Measurements from ENCODE around the gene USP24.
"Not testable (repeated sequence)": the region's sequence is repeated elsewhere in the genome, so short reads cannot be mapped to it uniquely, and the experiment has no call there.

Gene USP24

GRCh38 chr1:55195521-55196233, 19.5 kb downstream of the USP24 start:
- no peak for DNase-seq

DNA sequence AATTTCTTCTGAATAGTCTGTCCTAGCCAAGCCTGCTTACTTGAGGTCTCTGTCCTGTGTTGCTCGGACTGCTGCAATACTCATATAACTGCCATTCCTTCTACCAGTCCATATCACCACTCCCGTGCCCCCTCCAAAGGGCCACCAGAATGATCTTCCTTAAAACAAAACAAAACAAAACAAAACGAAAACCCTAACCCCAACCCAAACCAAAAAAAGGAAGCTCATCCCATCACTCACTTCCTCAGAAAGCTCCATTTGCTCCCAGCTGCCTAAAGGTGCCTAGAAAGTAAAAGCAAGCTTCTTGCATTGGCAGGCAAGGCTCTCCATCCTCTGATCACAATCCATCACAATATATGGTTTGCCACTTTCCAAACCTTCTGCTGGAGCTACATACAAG, 20.3 kb downstream of the USP24 start:
- no peak for DNase-seq

DNA sequence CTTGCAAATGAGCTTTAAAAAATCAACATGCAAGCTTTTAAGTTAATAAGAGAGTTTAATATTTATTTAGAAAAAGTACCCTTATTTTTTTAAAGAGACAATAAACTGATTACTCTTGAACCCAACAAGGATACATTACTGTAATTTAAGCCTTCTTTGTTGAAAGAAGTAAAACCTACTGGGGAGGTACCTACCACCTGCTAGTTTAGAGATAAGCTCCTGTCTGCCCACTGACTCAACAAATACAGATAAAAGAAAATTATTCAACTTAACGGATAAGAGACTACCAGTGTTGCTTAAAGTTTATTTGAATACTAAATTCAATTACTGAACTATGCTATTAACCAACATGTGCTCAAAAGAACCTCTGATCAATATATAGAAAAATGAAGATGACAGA, 23.1 kb downstream of the USP24 start:
- no peak for DNase-seq

GRCh38 chr1:55191219-55191952, 23.8 kb downstream of the USP24 start:
- DNase-seq, result not testable (repeated sequence)

- DNase-seq, result no peak
Measured at GRCh38 chr1:55190109-55190508, 25.1 kb downstream of the USP24 start.

- no peak for DNase-seq
Measured at GRCh38 chr1:55188909-55189308, 26.3 kb downstream of the USP24 start.

DNA sequence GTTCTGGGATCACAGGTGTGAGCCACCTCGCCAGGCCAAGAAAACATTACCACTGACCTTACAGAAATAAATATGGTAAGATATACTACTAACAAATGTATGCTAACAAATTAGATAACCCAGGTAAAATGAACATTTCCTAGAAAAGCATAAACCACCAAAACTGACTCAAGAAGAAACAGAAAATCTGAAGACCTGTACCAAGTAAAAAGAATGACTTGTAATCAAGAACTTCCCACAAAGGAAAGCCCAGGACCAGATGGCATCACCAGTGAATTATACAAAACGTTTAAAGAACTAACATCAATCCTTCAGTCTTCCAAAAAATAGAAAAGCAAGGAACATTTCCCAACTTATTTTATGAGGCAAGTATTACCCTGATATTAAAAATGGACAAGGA, 29.3 kb downstream of the USP24 start:
- DNase-seq, result no peak

GRCh38 chr1:55184859-55185258, 30.3 kb downstream of the USP24 start:
- no peak for DNase-seq

- DNase-seq, result no peak
Measured at GRCh38 chr1:55181666-55182065, 33.5 kb downstream of the USP24 start.

DNA sequence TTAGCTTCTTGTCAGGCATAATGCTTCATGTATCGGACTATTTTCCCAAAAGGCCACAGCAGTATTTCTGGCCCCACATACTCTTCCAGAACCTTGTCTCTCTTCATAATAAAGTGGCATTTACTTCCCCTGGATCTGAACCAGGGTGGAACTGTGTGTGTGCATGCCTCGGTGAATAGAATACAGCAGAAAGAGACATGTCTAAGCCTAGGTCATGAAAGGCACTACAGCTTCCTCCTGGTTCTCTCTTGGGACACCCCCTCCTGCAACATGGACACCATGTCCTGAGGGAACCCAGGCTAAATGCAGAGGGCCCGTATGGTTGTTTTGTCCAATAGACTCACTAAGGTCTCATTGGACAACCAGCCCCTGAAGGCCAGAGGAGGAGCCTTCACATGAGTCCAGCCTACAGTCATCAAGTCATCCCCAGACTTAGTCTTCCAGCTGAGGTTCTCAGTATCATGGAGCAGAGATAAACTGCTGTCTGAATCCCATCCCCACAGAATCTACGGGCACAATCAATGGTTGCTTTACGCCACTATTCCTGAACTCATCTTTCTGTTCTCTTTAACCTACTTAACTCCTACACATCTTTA, 35.0 kb downstream of the USP24 start:
- DNase-seq, result no peak

DNA sequence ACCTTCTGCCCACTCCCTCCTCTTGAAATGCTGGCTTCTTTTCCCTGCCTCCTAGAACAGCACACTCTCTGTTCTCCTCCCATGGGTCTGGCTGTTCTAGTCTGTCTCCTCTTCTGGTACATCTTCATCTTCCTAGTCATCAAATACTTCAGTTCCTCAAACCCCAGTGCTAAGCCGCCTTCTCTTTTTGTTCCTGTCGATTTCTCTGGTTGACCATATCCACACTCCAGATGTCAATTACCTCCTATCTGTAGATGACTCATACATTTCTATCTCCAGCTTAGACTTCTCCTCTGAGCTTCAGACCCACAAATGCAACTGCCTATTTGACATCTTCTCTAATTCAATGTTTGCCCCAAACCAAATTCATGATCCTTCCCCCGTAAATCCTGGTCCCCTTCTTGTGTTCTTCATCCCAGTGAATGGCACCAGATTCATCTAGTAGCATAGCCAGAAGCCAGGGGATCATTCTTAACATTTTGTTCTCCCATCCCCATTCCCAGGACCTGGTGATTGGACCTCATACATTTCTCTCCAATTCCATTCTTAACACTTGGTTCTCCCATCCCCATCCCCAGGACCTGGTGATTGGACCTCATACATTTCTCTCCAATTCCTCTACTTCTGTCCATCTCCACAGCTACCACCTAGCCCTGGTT, 35.9 kb downstream of the USP24 start:
- no peak for DNase-seq

DNA sequence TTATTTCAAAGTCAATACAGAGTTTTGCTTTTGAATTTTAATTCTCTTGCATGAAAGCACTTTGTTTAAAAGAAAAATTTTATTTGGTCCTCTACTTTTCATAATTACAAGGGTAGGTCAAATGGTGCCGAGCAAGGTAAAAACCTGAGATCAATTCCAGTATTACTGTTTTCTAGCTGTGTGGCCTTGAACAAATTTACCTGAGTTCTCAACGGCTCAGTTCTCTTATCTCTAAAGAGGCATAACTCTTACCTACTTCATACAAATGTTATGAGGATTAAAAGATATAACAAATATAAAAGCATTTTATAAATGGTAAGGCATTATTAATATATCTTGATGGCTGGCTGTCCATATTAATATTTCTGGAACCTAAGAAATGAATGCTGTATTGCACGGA, 42.5 kb downstream of the USP24 start:
- no peak for DNase-seq

DNA sequence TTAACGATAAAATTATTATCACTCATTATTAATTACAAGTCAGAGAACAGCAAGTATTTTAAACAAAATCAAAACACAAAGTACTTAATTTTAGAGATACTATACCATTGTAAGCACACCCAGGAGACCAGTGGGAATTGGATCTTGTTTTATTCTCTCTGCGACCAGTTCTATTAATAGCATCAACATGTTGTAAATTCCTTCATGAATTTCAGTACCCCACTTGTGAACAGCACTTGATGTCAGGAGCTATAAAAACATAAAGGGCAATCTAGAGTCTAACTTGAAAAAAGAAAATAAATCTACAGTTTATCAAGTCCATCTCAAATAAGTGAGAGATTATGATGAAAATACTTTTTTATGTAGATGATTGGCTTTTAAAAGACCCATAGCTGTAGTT, 42.9 kb downstream of the USP24 start:
- no peak for DNase-seq

GRCh38 chr1:55171694-55172093, 43.5 kb downstream of the USP24 start:
- DNase-seq, result no peak

GRCh38 chr1:55170426-55170825, 44.7 kb downstream of the USP24 start:
- no peak for DNase-seq

GRCh38 chr1:55169126-55169525, 46.0 kb downstream of the USP24 start:
- DNase-seq, result no peak

DNA sequence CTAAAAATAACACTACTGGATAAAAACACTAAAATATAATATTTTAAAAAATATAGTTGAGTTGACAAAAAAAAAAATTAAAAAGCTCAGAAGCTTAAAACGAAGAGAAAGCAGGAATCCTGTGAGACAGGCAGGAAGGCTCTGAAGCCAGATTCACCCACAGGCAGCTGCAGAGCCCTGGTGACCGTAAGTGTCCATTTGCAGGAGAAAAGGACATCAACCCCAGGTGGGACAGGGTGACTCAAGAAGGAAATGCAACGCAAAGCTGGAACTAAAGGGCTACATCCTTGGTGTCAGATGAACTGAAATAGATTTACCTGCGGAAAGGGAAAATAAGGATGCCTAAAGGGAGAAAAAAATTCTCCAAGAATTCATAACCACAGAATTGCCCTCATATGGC, 46.8 kb downstream of the USP24 start:
- DNase-seq, result no peak

GRCh38 chr1:55167224-55167871, 47.8 kb downstream of the USP24 start:
- DNase-seq, result no peak

GRCh38 chr1:55164906-55165305, 50.3 kb downstream of the USP24 start:
- no peak for DNase-seq

- no peak for DNase-seq
Measured at GRCh38 chr1:55159571-55159970, 55.6 kb downstream of the USP24 start.

GRCh38 chr1:55156608-55157007, 58.6 kb downstream of the USP24 start:
- no peak for DNase-seq

DNA sequence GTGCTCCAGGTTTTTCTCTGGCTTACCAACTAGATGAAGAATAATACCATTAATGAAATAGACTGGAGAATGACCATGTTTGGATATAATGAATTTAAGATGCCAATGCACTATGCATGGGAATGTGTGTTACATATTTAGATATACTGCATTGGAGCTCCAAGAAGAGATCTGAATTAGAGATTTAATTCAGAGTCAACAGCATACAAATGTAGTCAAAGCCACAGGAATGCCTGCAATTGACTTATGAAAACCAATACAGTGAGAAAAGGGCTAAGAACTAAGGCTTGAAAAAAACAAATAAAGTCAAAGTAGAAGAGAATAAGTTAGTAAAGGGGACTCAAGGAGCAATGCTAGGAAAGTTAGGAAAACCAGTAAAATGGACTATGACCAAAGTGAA, 59.1 kb downstream of the USP24 start:
- DNase-seq, result no peak

DNA sequence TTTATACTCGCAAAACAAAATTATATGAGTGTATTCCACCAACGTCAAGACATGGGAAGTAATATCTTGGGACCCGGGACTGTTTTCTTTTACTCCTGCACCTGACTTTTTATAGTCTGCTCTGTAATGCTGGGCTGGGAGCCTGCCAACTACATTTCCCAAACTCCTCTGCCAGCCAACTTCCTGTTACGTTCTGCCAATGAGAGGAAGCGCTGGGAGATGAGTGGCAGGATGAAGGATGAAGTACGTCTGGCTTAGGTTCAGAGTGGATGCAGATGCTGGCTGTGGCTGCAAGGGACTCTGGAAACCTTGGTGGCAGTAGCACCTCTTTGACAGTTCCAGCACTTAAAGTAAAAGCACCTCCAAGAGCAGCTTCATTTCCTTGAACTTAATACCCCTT, 59.6 kb downstream of the USP24 start:
- DNase-seq, result no peak

Measured in cortex of kidney (tissue), 1 donor.